GM18868 (cell line): Measurements from ENCODE around the gene DRG2.

Source experiments
- ATAC-seq: cut with Tn5 transposase; IDR thresholded peaks from one replicate; pipeline ENCODE4 v1.9.1; 2021; ENCODE audit warnings: mild to moderate bottlenecking, moderate library complexity; ENCODE audit not compliant: unreplicated experiment

The DRG2 gene

DNA sequence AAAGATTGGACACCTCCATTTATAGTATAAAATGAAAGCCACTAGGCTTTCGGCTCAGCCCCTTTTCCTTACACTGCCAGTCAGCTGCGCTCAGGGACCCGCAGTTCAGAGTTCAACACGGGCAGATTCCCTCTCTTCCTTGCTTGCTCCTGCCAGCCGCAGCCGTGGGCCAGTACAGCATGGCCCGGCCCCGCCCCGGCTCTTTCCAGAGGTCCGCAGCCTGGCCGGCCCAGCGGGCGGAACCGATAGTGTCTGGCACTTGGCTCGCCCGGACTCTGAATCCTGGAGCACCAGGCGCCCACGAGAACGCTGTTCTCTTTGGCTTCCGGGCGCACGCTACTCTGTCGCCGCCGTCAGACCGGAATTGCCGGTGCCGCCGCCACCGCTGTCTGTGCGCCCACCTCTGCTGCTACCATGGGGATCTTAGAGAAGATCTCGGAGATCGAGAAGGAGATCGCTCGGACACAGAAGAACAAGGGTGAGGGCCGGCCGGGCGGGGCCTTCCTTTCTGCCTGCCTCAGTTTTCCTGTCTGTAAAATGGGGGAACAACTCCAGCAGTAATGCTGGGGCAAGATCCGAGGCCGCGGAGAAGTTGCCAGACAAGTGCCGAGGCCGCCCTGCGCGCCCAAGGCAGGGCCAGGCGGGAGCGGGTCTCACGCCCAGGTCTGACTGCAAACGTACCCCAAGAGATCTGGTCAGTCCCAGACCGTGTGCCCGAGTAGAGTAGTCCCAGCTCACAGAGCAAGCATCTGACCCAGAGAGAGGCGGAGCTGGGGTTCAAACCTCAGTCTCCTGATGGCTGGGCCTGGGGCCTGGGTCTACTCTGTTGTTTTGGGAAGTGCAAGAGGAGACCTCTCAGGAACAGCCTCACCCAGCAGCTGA, at the start of gene DRG2:
Gene DRG2 (plus strand): TSS at position 339 of the 882 bp plus-strand sequence. CDS start 76 bp downstream, at position 415.
- ATAC-seq, result peak; percentile 84

GRCh38 chr17:18038149-18038850, 49.4 kb upstream of the DRG2 start:
- no peak for ATAC-seq

GRCh38 chr17:18038861-18039534, 48.8 kb upstream of the DRG2 start, which contains the start of the genes ATPAF2 and GID4:
TSS of gene ATPAF2 (minus strand) at chr17:18039168. CDS start at chr17:18039013, 155 bp downstream.
TSS of gene GID4 (plus strand) at chr17:18039408. CDS start at chr17:18039465, 57 bp downstream.
- peak; percentile 89 for ATAC-seq

DNA sequence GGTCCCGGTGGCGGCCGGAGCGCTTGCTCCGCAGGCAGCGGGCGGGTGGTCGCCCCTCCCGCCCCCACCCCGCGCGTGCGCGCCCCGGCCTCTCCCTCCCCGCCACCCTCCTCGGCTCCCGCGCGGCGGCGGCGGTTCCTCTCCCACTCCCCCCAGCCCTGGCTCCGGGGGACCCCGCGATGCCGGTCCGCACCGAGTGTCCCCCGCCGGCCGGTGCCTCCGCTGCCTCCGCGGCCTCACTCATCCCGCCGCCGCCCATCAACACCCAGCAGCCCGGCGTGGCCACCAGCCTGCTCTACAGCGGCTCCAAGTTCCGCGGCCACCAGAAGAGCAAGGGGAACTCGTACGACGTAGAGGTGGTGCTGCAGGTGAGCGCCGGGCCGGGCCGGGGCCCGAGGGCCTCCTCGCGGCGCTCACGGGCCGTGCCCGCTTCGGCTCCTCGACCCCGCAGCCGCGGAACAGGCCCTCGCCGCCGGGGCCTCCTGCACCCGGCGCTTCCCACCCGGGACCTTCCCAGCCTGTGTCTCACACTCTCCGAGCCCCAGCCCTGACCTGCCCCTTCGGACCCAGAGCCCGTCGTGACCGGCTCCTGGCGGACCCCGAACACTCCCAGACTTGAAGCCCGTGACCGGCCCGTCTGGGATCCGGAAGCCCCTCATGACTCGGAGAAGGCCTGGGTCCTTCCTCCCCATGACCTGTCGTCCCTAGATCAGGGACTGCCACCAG, 48.0 kb upstream of the DRG2 start:
- peak; percentile 30 for ATAC-seq

DNA sequence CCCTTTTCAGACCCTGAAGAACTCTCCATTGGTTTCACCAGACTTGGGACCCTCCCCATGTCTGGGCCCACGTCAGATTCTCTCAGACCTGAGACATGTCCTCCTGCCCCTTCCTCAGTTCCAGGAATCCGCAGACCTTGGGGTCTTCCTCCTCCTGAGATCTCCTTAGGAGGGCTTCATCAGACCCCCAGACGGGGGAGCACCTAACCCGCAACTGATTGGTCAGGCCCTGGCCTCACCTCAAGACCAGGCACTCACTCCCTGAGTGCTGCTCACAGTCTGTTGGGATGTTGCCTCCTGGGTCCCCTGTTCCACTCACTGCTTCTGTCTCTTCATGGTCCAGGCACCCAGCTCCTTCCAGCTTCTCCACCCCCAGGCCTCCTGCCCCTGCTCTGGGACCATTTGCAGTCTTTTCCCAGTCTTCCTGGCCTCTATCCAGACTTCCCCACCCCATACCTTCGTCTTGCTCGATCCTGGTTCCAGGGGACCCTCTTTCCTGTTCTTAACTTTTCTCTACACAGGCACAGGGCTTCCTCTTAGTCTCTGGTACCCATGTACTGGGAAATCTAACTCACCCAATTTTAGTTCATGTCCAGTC, 47.4 kb upstream of the DRG2 start:
- no peak for ATAC-seq

GRCh38 chr17:18041776-18042175, 46.0 kb upstream of the DRG2 start:
- no peak for ATAC-seq

GRCh38 chr17:18042983-18043382, 44.8 kb upstream of the DRG2 start:
- no peak for ATAC-seq

DNA sequence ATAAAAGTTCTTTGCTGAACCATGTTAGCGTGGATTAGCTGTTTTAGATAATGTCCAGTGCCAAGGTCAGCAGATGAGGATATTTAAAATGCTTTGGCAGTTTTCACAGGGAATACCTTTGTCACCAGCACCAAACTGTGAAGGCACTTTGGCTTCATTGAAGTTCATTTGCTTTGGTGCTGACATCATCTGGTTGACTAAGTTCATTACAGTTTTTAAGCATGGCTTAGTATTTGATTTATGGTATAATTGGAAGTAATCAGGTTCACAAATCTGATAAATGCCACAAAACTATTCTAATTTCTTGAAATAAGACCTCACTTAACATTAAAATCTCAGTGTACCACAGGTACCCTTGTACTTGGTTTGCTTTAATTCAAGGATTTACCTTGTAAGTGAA, 44.3 kb upstream of the DRG2 start:
- no peak for ATAC-seq

DNA sequence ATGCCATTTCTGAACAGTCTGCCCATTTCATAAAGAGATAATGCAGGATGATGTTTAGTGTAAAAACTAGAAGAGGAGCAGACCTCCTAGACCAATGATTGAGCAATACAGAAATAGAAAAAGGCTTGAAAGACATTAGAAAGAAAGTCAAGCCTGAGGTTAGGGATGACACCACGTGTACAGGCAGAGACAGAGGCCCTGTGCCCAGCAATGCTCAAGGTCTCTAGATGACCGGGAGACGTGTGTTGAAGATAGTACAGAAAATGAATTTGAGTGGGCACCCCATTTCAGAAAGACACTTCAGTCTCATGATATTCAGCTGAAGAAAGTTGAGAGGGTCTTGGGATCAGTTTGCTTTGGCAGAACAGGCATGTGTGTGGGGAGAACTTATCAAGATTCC, 43.1 kb upstream of the DRG2 start:
- no peak for ATAC-seq

GRCh38 chr17:18045691-18046350, 41.9 kb upstream of the DRG2 start:
- ATAC-seq, result no peak

DNA sequence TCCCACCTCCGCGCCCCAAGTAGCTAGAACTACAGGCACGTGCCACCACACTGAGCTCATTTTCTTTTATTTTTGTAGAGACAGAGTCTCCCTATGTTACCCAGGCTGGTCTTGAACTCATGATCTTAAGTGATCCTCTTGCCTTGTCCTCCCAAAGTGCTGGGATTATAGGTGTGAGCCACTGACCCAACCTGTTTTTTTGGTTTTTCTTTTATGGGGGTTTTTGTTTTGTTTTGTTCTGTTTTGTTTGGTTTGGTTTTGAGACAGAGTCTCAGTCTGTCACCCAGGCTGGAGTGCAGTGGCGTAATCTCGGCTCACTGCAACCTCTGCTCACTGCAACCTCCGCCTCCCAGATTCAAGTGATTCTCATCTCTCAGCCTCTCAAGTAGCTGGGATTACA, 32.2 kb upstream of the DRG2 start:
- no peak for ATAC-seq

GRCh38 chr17:18056214-18056613, 31.5 kb upstream of the DRG2 start:
- ATAC-seq, result no peak

GRCh38 chr17:18059283-18059682, 28.5 kb upstream of the DRG2 start:
- ATAC-seq, result no peak

DNA sequence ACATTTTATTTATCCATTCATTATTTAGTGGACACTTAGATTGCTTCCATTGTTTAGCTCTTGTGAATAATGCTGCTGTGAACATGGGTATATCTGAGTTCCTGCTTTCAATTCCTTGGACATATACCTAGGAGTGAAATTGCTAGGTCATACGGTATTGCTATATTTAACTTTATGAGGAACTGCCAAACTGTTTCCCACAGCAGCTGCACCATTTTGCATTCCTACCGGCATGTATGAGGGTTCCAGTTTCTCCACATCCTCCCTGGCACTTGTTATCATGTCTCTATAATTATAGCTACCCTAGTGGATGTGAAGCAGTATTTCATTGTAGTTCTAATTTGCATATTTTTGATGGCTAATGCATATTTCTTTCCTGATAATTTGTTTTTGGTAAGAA, 23.7 kb upstream of the DRG2 start:
- no peak for ATAC-seq

GRCh38 chr17:18065546-18065945, 22.2 kb upstream of the DRG2 start:
- no peak for ATAC-seq

- no peak for ATAC-seq
These were observed 20.9 kb upstream of the DRG2 start for GRCh38 chr17:18066866-18067265.

- ATAC-seq, result no peak
These were observed 18.6 kb upstream of the DRG2 start for GRCh38 chr17:18069101-18069500.

DNA sequence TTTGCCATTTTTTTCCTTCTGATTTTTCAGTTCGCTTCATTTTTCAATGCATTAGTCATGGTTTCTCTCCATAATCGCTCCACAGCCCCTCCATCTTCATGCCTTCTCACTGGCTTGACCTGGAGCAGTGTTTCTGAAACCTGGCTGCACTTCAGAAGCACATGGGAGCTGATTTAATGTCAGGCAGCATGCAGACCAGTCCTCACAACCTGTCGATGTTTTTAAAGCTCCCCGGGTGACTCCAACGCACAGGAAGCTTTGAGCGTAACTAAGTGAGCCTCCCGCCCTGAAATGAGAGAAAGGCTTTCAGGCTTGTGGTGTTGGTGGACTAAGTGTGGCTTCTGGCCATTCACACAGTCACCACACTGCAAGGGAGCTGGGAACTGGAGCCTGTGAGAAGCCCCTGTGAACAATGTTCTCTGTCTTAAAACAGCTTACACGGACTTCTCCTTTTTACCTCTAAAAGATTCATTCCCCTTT, 16.8 kb upstream of the DRG2 start:
- no peak for ATAC-seq

DNA sequence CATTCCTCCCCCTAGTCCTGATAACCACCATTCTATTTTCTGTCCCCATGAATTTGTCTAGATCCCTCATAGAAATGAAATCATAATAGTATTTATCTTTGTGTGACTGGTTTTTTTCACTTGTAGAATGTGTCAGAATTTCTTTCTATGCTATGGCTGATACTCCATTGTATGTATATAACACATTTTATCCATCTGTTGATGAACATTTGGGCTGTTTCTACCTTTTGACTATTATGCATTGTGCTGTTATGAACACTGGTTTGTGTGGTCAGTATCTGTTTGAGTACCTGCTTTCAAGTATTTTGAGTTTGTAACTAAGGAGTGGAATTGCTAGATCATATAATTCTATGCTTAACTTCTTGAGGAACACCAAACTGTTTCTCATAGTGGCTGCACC, 16.0 kb upstream of the DRG2 start:
- no peak for ATAC-seq
